HG02852 (cell line): ENCODE measurements around the gene ACTL9.

Experiments
- ATAC-seq: cut with Tn5 transposase; IDR thresholded peaks from one replicate; pipeline ENCODE4 v1.9.1; 2021; ENCODE audit warnings: mild to moderate bottlenecking, moderate library complexity; ENCODE audit not compliant: unreplicated experiment

Gene ACTL9

GRCh38 chr19:8648240-8648639, 50.4 kb downstream of the ACTL9 start:
- ATAC-seq, result no peak
